ENCODE results near the gene PKNOX1.

DNA sequence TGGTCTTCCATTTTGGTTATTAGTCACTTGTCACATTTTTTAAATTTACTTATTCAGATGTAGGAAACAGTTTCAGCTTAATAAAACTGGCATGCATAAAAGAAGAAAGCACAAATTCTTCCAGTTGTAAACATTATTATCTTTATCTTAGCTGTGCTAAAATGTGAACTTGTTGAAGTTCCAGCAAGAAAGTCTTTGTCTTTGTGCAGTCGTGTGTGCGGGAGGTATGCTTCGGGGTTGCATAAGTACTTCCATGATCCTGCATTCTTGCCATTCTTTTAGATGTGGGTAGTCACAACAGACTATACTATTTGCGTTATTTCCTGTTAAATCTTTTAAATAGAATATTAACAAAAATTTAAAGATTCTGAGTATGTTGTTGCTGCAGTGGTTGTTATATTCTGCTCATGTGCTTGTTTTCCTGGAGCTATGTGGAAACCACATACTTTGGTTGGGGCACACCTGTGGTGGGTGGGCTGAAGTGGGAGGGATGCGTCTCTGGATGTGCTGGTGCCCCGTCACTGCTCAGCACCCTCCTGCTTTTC, 51.3 kb downstream of the PKNOX1 start:
- TF ChIP-seq, protein P1, sequence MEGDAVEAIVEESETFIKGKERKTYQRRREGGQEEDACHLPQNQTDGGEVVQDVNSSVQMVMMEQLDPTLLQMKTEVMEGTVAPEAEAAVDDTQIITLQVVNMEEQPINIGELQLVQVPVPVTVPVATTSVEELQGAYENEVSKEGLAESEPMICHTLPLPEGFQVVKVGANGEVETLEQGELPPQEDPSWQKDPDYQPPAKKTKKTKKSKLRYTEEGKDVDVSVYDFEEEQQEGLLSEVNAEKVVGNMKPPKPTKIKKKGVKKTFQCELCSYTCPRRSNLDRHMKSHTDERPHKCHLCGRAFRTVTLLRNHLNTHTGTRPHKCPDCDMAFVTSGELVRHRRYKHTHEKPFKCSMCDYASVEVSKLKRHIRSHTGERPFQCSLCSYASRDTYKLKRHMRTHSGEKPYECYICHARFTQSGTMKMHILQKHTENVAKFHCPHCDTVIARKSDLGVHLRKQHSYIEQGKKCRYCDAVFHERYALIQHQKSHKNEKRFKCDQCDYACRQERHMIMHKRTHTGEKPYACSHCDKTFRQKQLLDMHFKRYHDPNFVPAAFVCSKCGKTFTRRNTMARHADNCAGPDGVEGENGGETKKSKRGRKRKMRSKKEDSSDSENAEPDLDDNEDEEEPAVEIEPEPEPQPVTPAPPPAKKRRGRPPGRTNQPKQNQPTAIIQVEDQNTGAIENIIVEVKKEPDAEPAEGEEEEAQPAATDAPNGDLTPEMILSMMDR (IDR thresholded peaks at IDR 0.05), result no peak
- TF ChIP-seq POLR2A (IDR thresholded peaks at IDR 0.05) (no peak), EP300 (IDR thresholded peaks at IDR 0.05) (no peak), POLR2AphosphoS5 (IDR thresholded peaks at IDR 0.05) (no peak)
